MG63 (cell line): ENCODE measurements around the gene NOS1AP. TPM values are rescaled to one million over a fixed set of nuclear protein-coding genes. Genes with fewer than 3 reads are reported as not detected.
"Not testable (repeated sequence)": the region's sequence is repeated elsewhere in the genome, so short reads cannot be mapped to it uniquely, and the experiment has no call there.

Experiments
- DNase-seq: peaks from one replicate; pipeline ENCODE4 v3.0.0-alpha.2; 2020
- H3K27me3 ChIP-seq: fragments of 250-450 bp; sonication (Bioruptor Pico); 2 replicates; pipeline ENCODE4 v1.5.1; 2020; ENCODE audit warnings: mild to moderate bottlenecking, moderate library complexity
- H3K36me3 ChIP-seq: fragments of 250-450 bp; sonication (Bioruptor Pico); 2 replicates; pipeline ENCODE4 v1.5.1; 2020; ENCODE audit warnings: mild to moderate bottlenecking, moderate library complexity
- H3K4me3 ChIP-seq: fragments of 250-450 bp; sonication (Bioruptor Pico); 2 replicates; pipeline ENCODE4 v1.5.1; 2020; ENCODE audit warnings: mild to moderate bottlenecking, moderate library complexity
- H3K9me3 ChIP-seq: fragments of 250-450 bp; sonication (Bioruptor Pico); 2 replicates; pipeline ENCODE4 v1.5.1; 2020; ENCODE audit warnings: mild to moderate bottlenecking, moderate library complexity
- total RNA-seq: library from RNA; depleted of rRNA; stranded (reverse); fragments of >200 nt; shearing (Covaris generic); gene quantifications from 2 replicates; pipeline ENCODE4 v1.2.3, GENCODE V29; 2014; ENCODE audit warnings: low replicate concordance

Gene NOS1AP
- total RNA-seq, 1 experiment from 2014 or later, result not detected

- no peaks in the 10 kb centered on the region for H3K36me3 ChIP-seq
- DNase-seq, result no peak
- H3K27me3 ChIP-seq, result peaks cover 17% of the 10 kb centered on the region
- no peaks in the 10 kb centered on the region for H3K9me3 ChIP-seq
- H3K4me3 ChIP-seq, result no peak overlapping the region
These were observed 92.5 kb downstream of the NOS1AP start for GRCh38 chr1:162161916-162162550.

- no peak overlapping the region for H3K4me3 ChIP-seq
- DNase-seq, result no peak
These were observed 96.0 kb downstream of the NOS1AP start for GRCh38 chr1:162165528-162165927.

GRCh38 chr1:162166917-162167615, 97.6 kb downstream of the NOS1AP start:
- H3K27me3 ChIP-seq, result peaks cover 17% of the 10 kb centered on the region
- H3K9me3 ChIP-seq, result no peaks in the 10 kb centered on the region
- DNase-seq, result no peak
- H3K4me3 ChIP-seq, result no peak overlapping the region
- no peaks in the 10 kb centered on the region for H3K36me3 ChIP-seq

More at GRCh38 chr1:162165528-162165927, 96.0 kb downstream of the NOS1AP start:
- Histone ChIP-seq H3K27me3 (peaks cover 17% of the 10 kb centered on the region), H3K36me3 (no peaks in the 10 kb centered on the region), H3K9me3 (no peaks in the 10 kb centered on the region)

GRCh38 chr1:162168261-162168660, 98.8 kb downstream of the NOS1AP start:
- H3K36me3 ChIP-seq, result no peaks in the 10 kb centered on the region
- no peak for DNase-seq
- H3K4me3 ChIP-seq, result no peak overlapping the region
- H3K27me3 ChIP-seq, result 0 out of 2 replicates have a peak, but pooled peaks cover 8% of the 10 kb centered on the region
- no peaks in the 10 kb centered on the region for H3K9me3 ChIP-seq

- Histone ChIP-seq H3K4me3 (no peak overlapping the region), H3K36me3 (no peaks in the 10 kb centered on the region), H3K27me3 (0 out of 2 replicates have a peak, but pooled peaks cover 3% of the 10 kb centered on the region), H3K9me3 (no peaks in the 10 kb centered on the region; the same call in 1 of the 2 replicates)
- DNase-seq, result no peak
These were observed 99.7 kb downstream of the NOS1AP start for GRCh38 chr1:162169031-162169790.

- DNase-seq, result no peak
- no peaks in the 10 kb centered on the region; the same call in 1 of the 2 replicates for H3K9me3 ChIP-seq
- no peaks in the 10 kb centered on the region for H3K36me3 ChIP-seq
- H3K4me3 ChIP-seq, result no peak overlapping the region
- H3K27me3 ChIP-seq, result no peaks in the 10 kb centered on the region
These were observed 101.6 kb downstream of the NOS1AP start for GRCh38 chr1:162171111-162171510.

- no peak overlapping the region for H3K4me3 ChIP-seq
- no peaks in the 10 kb centered on the region for H3K36me3 ChIP-seq
- no peak for DNase-seq
- no peaks in the 10 kb centered on the region for H3K27me3 ChIP-seq
- H3K9me3 ChIP-seq, result no peaks in the 10 kb centered on the region; the same call in 1 of the 2 replicates
These were observed 103.0 kb downstream of the NOS1AP start for GRCh38 chr1:162172311-162173102.

- DNase-seq, H3K36me3 ChIP-seq, H3K27me3 ChIP-seq, H3K4me3 ChIP-seq, H3K9me3 ChIP-seq: not testable (repeated sequence)
These were observed 104.1 kb downstream of the NOS1AP start for GRCh38 chr1:162173607-162174006.

- not testable (repeated sequence) for DNase-seq, H3K36me3 ChIP-seq, H3K27me3 ChIP-seq, H3K4me3 ChIP-seq, H3K9me3 ChIP-seq
These were observed 104.5 kb downstream of the NOS1AP start for GRCh38 chr1:162174027-162174426.

- Histone ChIP-seq H3K4me3 (no peak overlapping the region), H3K27me3 (no peaks in the 10 kb centered on the region), H3K9me3 (no peaks in the 10 kb centered on the region; the same call in 1 of the 2 replicates), H3K36me3 (no peaks in the 10 kb centered on the region)
- DNase-seq, result no peak
These were observed 106.0 kb downstream of the NOS1AP start for GRCh38 chr1:162175379-162176081.

GRCh38 chr1:162177126-162177525, 107.6 kb downstream of the NOS1AP start:
- Histone ChIP-seq H3K9me3 (no peaks in the 10 kb centered on the region; the same call in 1 of the 2 replicates), H3K27me3 (no peaks in the 10 kb centered on the region), H3K4me3 (no peak overlapping the region), H3K36me3 (no peaks in the 10 kb centered on the region)
- peak; percentile 29 for DNase-seq

GRCh38 chr1:162178432-162178831, 108.9 kb downstream of the NOS1AP start:
- DNase-seq, result no peak
- no peaks in the 10 kb centered on the region; the same call in 1 of the 2 replicates for H3K9me3 ChIP-seq
- H3K36me3 ChIP-seq, result no peaks in the 10 kb centered on the region
- H3K27me3 ChIP-seq, result no peaks in the 10 kb centered on the region
- no peak overlapping the region for H3K4me3 ChIP-seq

GRCh38 chr1:162179121-162179520, 109.6 kb downstream of the NOS1AP start:
- H3K4me3 ChIP-seq, result no peak overlapping the region
- no peaks in the 10 kb centered on the region for H3K27me3 ChIP-seq
- no peaks in the 10 kb centered on the region for H3K9me3 ChIP-seq
- DNase-seq, result no peak
- H3K36me3 ChIP-seq, result no peaks in the 10 kb centered on the region

- no peak overlapping the region for H3K4me3 ChIP-seq
These were observed 111.3 kb downstream of the NOS1AP start for GRCh38 chr1:162180813-162181212.

GRCh38 chr1:162182090-162182489, 112.6 kb downstream of the NOS1AP start:
- H3K9me3 ChIP-seq, result no peaks in the 10 kb centered on the region
- no peak overlapping the region for H3K4me3 ChIP-seq
- DNase-seq, result no peak
- H3K36me3 ChIP-seq, result no peaks in the 10 kb centered on the region
- no peaks in the 10 kb centered on the region for H3K27me3 ChIP-seq

More at GRCh38 chr1:162180813-162181212, 111.3 kb downstream of the NOS1AP start:
- no peak for DNase-seq
- Histone ChIP-seq H3K9me3 (no peaks in the 10 kb centered on the region), H3K36me3 (no peaks in the 10 kb centered on the region), H3K27me3 (no peaks in the 10 kb centered on the region)
